Inflammatory macrophage treated with lipopolysaccharide for 4 hours (primary cell): ENCODE measurements around the gene TMEM131L.
A peak's percentile ranks its signal among the peaks of the same experiment; 100 is the strongest.
"Not testable (repeated sequence)": the region's sequence is repeated elsewhere in the genome, so short reads cannot be mapped to it uniquely, and the experiment has no call there.

Experiments used
- DNase-seq: peaks from one replicate; pipeline ENCODE4 v3.0.0-alpha.2; 2020

TMEM131L gene

DNA sequence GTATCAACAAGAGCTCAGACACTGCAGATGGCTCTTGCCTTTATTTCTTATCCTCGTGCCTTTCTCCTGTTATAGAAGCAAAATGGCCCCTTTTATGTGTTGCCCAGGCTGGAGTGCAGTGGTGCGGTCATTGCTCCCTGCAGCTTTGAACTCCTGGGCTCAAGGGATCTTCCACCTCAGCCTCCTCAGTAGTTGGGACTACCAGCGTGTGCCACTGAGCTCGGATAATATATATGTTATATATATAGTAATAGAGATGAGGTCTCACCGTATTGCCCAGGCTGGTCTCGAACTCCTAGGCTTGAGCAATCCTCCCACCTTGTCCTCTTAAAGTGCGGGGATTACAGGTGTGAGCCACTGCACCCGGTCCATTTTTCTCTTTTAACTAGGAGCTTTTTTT is 79.7 kb downstream of the TMEM131L start:
- no peak for DNase-seq

GRCh38 chr4:153546280-153546679 is 80.1 kb downstream of the TMEM131L start:
- no peak for DNase-seq

GRCh38 chr4:153547520-153547919 is 81.4 kb downstream of the TMEM131L start:
- no peak for DNase-seq

- DNase-seq = not testable (repeated sequence)
These were observed 82.7 kb downstream of the TMEM131L start for GRCh38 chr4:153548907-153549306.

DNA sequence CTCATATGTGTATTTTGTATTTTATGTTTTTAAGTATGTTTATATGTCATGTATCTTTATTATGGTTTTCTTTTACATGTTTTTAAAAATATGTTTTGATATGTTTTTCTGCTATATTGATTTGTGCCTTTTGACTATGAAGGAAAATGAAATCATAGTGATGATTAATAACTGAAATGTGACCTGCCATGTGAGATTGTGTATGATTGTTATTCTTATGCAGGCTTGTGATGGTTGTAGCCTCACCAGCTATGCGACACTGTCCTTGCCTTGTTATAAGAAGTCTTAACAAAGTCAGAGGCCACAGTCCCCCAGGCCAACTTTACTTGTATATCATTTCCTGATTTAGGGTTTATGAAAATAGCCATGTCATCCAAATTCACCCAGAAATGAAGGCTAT is 83.2 kb downstream of the TMEM131L start:
- no peak for DNase-seq

- no peak for DNase-seq
These were observed 87.1 kb downstream of the TMEM131L start for GRCh38 chr4:153553155-153553818.

GRCh38 chr4:153553819-153554170 is 87.6 kb downstream of the TMEM131L start:
- no peak for DNase-seq

GRCh38 chr4:153555730-153556434 is 89.7 kb downstream of the TMEM131L start:
- DNase-seq = no peak

- DNase-seq = no peak
These were observed 90.3 kb downstream of the TMEM131L start for GRCh38 chr4:153556435-153556815.

GRCh38 chr4:153560908-153561307 is 94.7 kb downstream of the TMEM131L start:
- peak; percentile 44 for DNase-seq

DNA sequence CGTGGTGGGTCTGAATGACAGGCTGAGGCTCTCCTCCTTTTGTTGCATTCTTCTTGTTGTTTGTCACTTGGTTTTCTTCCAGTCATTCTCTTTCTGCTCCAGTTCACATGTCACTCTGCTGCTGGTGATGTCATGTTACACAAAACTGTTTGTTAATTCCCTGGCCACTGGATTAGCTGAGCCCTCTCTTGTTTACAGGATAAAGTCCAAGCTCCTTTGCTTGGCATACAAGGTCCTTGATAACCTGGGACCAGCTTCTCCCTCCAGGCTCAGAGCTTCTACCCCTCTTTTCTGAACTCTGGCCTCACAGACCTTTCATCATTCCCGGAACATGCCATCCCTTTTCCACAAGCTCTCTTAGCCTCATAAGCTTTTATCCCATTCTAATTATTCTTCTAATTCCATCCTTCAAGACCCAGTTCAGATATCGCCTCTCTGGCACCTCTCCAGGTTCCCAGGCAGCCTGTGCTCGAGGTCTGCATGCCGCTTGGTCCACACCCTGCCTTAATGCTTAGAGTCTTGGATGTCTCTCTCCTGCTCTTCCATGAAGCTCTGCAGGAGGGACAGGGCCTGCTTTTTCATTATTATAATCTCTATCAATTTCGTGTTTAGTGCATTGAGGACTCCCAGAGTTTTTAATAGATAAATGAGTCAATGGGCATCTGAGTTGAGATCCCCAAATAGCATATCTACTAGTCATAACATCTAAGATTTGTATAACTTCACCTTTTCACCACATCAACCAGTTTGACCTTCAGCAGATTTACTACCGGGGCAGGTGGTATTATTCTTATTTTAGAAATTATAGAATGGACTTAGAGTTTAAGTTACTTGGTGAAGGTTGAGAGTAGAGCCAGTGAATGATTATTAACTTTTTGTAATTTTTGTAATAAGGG is 98.7 kb downstream of the TMEM131L start:
- no peak for DNase-seq

- no peak for DNase-seq
These were observed 100.5 kb downstream of the TMEM131L start for GRCh38 chr4:153566631-153567150.

- not testable (repeated sequence) for DNase-seq
These were observed 101.5 kb downstream of the TMEM131L start for GRCh38 chr4:153567660-153568059.

DNA sequence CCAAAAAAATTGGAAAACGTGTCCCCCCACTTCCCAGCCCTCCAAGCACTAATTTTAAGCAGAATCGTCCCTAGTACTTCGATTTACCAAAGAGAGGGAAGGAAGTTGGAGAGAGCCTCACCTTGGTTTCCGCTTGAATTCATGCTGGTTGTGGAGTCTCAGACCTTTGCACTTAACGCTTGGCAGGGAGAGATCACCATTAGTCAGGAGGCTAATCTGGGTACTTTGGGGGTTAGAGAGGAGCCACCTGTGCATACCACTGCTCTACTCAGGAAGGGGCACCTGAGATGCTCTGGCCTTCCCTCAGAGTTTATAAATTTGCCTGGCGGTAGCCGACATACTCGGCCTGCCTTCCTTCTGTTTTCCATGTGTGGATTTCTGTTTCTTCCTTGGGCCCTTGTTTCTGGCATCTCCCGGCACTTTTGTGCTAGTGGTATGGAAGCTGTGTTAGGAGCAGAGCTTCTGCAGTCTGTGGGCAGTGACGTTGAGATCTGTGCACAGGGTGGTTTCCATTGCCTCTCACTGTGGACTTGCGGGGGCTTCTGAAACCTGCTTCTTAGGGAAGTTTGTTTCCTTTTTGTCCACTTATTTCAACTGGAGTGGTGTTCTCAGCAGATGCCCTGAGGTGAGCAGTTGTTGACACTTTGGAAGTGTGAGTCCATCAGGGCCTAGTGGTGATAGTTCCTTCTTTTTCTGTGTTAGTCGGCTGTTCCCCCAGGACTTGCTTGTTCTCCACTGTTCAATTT is 104.2 kb downstream of the TMEM131L start:
- no peak for DNase-seq

- no peak for DNase-seq
These were observed 104.9 kb downstream of the TMEM131L start for GRCh38 chr4:153571006-153571545.

DNA sequence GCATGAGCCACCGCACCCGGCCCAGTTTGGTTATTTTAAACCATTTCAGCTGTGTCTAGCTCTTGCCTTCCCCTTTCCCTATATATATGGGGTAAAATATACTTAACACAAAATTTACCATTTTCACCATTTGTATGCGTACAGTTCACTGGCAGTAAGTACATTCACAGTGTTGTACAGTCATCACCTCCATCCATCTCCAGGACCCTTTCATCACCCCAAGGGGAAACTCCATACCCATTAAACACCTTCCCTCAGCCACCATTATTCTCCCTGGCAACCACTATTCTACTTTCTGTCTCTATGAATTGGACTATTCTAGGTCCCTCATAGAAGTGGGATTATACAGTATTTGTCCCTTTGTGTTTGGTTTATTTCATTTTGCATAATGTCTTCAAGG is 106.4 kb downstream of the TMEM131L start:
- no peak for DNase-seq

- no peak for DNase-seq
These were observed 107.1 kb downstream of the TMEM131L start for GRCh38 chr4:153573221-153573620.

- peak; percentile 85 for DNase-seq
These were observed 108.0 kb downstream of the TMEM131L start for GRCh38 chr4:153573881-153574802.

DNA sequence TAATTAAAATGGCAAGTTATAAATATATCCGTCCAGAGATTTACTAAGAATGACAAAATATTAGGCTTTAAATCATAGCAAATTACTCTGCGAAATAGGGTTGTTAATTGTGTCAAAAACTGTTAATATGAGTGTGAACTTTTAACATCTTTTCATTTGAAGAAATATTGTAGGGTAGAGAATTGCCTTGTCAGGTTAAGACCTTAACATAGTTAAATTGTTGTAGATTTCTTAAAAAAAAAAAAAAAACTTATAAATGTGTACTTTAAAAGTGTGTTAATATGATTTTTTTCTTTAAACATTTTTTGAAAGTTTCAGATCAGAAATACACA is 110.2 kb downstream of the TMEM131L start:
- DNase-seq = no peak

DNA sequence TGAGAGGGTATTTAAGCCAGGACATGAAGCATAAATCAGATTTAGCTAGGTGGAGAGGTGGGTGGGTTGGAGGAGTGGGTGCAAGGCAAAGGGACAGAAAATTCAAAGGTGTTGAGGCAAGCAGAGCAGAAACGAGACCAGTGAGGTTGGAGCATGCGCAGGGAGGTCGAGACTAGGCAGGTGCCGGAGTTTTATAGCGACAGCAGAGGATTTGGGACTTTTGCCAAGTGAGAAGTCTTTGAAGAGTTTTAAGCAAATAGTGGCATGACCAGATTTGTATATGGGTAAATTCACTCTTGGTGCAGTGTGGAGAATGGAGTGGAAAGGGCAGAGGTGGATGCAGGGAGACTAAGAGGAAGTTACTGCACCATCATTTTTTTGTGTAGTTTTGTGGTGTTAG is 110.9 kb downstream of the TMEM131L start:
- no peak for DNase-seq

- DNase-seq = no peak
These were observed 113.2 kb downstream of the TMEM131L start for GRCh38 chr4:153579410-153579809.
